PFSK-1 (cell line): ENCODE results near the gene WSCD2.

ENCODE experiments used
- FOXP2 ChIP-seq: optimal IDR thresholded peaks from 2 replicates; pipeline ENCODE3; 2011; ENCODE audit warnings: borderline replicate concordance, control low read depth, inconsistent platforms; ENCODE audit not compliant: insufficient read depth; ENCODE audit errors: extremely low read length, extremely low read depth
- POLR2AphosphoS5 ChIP-seq: IDR thresholded peaks from 2 replicates; pipeline ENCODE4 v1.6.1; 2012; ENCODE audit warnings: low read depth, mild to moderate bottlenecking, control low read depth, low read length, moderate library complexity
- SIN3A ChIP-seq: IDR thresholded peaks from 2 replicates; pipeline ENCODE4 v1.6.1; 2012; ENCODE audit warnings: mild to moderate bottlenecking, low read length, moderate library complexity, borderline replicate concordance; ENCODE audit not compliant: insufficient read depth

GRCh38 chr12:108156717-108157116 is 27.6 kb downstream of the WSCD2 start:
- TF ChIP-seq SIN3A (no peak), POLR2AphosphoS5 (no peak), FOXP2 (no peak)
